HG02759 (cell line): Measurements from ENCODE around the gene PIK3C2A.

ENCODE experiments used
- ATAC-seq: cut with Tn5 transposase; IDR thresholded peaks from one replicate; pipeline ENCODE4 v1.9.1; 2021; ENCODE audit warnings: mild to moderate bottlenecking, moderate library complexity; ENCODE audit not compliant: unreplicated experiment

The PIK3C2A gene

GRCh38 chr11:17162376-17162775 lies 45.4 kb downstream of the PIK3C2A start:
- ATAC-seq = no peak

GRCh38 chr11:17161515-17161914 lies 46.3 kb downstream of the PIK3C2A start:
- ATAC-seq = peak; percentile 59

DNA sequence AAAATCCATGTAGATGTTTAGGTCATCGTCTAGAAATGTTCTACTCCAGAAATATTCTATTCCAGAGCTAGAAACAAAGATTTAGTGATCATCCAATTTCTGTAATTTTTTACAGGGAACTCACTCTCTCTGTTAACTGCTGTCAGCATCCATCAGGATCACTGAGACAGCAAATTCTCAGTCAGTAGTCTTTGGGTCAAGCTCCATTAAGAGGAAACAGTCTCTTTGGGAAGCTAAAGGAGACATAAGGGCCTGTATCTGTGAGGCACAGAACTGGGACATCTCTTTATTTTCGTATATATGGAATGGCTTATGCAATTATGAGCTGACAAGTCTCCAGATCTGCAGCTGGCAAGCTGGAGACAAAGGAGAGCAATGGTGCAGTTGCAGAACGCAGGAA lies 48.3 kb downstream of the PIK3C2A start:
- ATAC-seq = no peak
